Measurements from ENCODE around the gene PRSS36.
"Not testable (repeated sequence)": the region's sequence is repeated elsewhere in the genome, so short reads cannot be mapped to it uniquely, and the experiment has no call there.

Gene PRSS36

GRCh38 chr16:31149894-31150890 lies at the start of gene PRSS36:
PRSS36 (minus strand) TSS chr16:31150066; CDS start chr16:31150035, 31 bp downstream.
- no peak for DNase-seq (ENCODE audit: extremely low spot score, insufficient read length, low read depth)
- no peak for FAIRE-seq

GRCh38 chr16:31199430-31200041 lies 49.7 kb upstream of the PRSS36 start:
- DNase-seq (ENCODE audit: extremely low spot score, insufficient read length, low read depth) (no peak), FAIRE-seq (no peak)

- FAIRE-seq, result no peak
- no peak for DNase-seq (ENCODE audit: extremely low spot score, insufficient read length, low read depth)
Observed at GRCh38 chr16:31198207-31198882, 48.5 kb upstream of the PRSS36 start.

GRCh38 chr16:31196324-31197088 lies 46.6 kb upstream of the PRSS36 start:
- DNase-seq (ENCODE audit: extremely low spot score, insufficient read length, low read depth) (no peak), FAIRE-seq (no peak)

GRCh38 chr16:31195861-31196260 lies 46.0 kb upstream of the PRSS36 start:
- FAIRE-seq; DNase-seq (ENCODE audit: extremely low spot score, insufficient read length, low read depth): not testable (repeated sequence)

GRCh38 chr16:31194898-31195297 lies 45.0 kb upstream of the PRSS36 start:
- DNase-seq (ENCODE audit: extremely low spot score, insufficient read length, low read depth), result no peak
- no peak for FAIRE-seq

GRCh38 chr16:31193874-31194273 lies 44.0 kb upstream of the PRSS36 start:
- FAIRE-seq (no peak), DNase-seq (ENCODE audit: extremely low spot score, insufficient read length, low read depth) (no peak)

GRCh38 chr16:31192856-31193642 lies 43.2 kb upstream of the PRSS36 start:
- DNase-seq (ENCODE audit: extremely low spot score, insufficient read length, low read depth), result no peak
- no peak for FAIRE-seq

GRCh38 chr16:31191697-31192428 lies 42.0 kb upstream of the PRSS36 start:
- no peak for DNase-seq (ENCODE audit: extremely low spot score, insufficient read length, low read depth)
- FAIRE-seq, result no peak

- DNase-seq (ENCODE audit: extremely low spot score, insufficient read length, low read depth) (no peak), FAIRE-seq (no peak)
Observed at GRCh38 chr16:31190818-31191444, 41.1 kb upstream of the PRSS36 start.

GRCh38 chr16:31190061-31190460 lies 40.2 kb upstream of the PRSS36 start:
- FAIRE-seq (no peak), DNase-seq (ENCODE audit: extremely low spot score, insufficient read length, low read depth) (no peak)

GRCh38 chr16:31189412-31189778 lies 39.5 kb upstream of the PRSS36 start:
- DNase-seq (ENCODE audit: extremely low spot score, insufficient read length, low read depth) (no peak), FAIRE-seq (no peak)

GRCh38 chr16:31188450-31189411 lies 38.9 kb upstream of the PRSS36 start:
- no peak for FAIRE-seq
- DNase-seq (ENCODE audit: extremely low spot score, insufficient read length, low read depth), result no peak

GRCh38 chr16:31187808-31188189 lies 37.9 kb upstream of the PRSS36 start:
- no peak for DNase-seq (ENCODE audit: extremely low spot score, insufficient read length, low read depth)
- no peak for FAIRE-seq

GRCh38 chr16:31186930-31187807 lies 37.3 kb upstream of the PRSS36 start:
- no peak for FAIRE-seq
- no peak for DNase-seq (ENCODE audit: extremely low spot score, insufficient read length, low read depth)

- FAIRE-seq, result no peak
Observed at GRCh38 chr16:31186176-31186575, 36.3 kb upstream of the PRSS36 start.

More at GRCh38 chr16:31186176-31186575, 36.3 kb upstream of the PRSS36 start:
- DNase-seq (ENCODE audit: extremely low spot score, insufficient read length, low read depth), result no peak
